ENCODE data around the gene CDK3.
"Not testable (repeated sequence)": the region's sequence is repeated elsewhere in the genome, so short reads cannot be mapped to it uniquely, and the experiment has no call there.

CDK3 gene

DNA sequence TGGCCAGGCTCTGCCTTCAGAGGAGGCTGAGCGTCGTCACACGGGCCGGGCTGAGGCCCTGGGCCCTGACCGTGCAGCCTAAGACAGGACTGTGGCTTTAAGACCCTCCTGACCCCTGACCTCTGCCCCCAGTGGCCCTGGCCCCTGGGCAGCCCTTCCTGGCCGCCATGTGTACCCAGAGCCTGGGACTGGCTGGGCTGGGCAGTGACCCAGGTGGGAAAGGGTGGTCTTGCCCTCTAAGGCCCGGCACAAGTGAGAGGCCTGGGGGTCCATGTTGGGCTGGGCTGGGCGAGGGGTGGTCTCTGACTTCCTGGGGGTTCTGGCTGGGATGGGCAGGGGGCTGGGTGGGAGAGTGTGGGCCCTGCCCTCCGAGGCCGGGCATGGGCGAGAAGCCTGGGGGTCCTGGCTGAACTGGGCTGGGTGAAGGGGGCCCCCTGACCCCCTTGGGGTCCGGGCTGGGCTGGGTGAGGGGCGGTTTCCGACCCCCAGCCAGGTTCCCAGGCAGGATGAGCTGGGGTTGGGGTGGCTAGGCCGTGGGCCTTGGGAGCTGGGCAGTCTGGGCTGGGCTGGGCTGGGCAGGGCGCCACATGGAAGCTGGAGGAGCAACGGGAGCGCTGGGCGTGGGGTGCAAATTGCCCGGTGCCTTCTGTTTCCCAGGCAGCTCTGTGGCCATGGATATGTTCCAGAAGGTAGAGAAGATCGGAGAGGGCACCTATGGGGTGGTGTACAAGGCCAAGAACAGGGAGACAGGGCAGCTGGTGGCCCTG, at the start of gene CDK3:
TSS of gene CDK3 (plus strand) at position 101 of the 767 bp plus-strand sequence. CDS start at position 672, 571 bp downstream.
- no peak for DNase-seq

DNA sequence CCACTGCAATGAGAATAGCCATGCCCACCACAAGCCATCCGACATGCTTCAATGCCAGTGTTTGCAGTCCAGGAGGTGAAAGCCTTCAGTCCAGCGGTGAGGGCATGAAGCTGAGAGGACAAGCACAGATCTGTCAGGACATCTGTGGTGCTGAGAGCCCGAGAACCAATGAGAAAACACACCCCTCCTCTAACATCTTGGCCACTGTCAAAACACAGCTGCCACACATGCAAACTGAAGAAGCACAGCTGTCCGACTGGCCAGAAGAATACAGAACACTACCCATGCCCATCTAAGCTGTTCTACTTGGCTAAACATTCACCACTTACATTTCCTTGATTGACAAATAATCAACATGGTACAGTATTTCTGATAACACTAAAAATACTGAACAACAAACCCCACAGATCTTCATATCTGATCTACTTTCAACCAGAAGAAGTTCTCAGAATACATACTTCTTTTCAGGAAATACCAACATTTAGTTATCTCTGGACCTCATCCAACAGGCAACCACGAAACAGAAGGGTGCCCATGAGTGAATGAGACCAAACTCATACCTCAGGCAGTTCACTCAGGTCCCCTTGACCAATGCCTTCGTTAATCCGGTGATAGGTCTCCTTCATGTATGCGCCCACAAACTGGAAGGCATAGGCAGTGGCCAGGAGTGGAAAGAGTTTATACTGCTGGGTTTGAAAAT, 49.6 kb upstream of the CDK3 start:
- peak; percentile 66 for DNase-seq

DNA sequence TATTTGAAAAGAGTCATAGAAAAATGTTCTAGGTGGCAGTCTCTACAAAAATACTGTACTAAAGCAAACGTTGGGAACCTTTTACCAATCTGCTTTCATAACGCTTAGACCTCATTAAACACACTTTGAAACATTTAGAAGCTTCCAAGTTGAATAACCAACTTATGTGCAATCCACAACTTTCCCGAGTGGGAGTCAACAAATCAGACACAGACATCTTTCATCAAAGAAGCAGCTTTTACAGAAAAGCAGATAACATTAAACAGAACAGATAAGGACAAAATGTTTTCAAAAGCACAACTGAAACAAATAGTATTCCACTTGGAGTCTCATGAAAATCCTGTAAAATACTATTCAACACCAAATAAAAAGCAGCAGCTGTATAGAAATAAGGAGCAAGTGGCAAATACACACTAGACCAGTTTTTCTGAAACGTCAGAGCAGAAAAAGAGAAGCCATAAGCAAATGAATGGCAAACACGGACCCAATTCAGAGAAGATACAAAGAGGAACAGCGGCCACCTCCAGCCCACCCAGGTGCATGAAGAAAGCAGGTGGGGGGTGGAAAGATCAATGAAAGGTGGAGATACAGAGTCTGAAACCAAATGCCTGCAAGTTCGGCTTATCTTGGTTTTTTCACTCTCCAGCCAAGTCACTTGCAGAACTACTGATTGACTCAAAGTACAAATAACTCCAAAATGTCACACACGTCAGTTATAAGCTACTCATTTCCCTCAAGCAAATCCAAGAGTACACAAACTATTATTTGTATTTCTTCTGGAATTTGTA, 41.4 kb upstream of the CDK3 start:
- DNase-seq = no peak

DNA sequence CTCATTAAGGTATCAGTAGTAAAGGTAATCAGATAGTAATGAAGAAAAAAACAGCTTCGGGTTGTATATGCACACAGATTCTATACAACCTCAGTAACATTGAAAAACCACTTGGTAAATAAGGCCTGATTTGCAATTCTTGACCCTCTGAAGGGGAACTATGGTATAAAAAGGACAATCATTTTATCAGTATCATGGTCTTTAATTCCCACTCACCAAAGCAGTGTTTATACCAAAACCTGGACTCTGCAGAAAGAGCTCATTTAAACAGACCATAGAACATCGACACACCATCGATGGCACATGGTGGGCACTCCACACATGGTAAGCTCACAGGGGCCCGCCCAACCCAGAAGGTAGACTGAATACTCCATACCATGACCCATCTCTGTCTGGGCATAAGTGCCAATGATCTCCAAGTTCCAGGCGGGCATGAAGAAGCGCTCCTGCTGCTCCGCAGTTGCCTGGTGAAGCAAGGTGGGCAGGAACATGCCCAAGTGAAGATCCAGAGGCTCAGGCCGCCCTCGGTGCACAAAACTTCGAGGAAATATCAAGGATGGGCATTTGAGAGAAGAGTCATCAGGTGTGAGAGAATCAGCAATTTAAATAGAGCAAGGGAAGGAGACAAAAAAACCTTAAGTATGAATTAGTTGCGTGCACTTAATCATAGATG, 40.7 kb upstream of the CDK3 start:
- DNase-seq = no peak

DNA sequence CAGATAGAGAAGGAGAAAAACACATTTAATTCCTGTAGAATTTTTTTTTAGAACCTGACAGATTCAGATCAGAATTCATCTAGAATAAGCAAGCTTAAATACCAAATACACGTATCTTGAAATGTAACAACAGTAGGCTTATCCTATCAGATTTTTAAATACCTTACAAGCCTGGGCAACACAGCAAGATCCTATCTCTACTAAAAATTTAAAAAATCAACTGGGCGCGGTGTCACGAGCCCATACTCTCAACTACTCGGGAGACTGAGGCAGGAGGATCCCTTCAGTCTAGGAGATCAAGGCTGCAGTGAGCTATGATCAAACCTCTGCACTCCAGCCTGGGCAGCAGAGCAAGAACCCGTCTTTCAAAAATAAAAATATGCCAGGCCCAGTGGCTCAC, 35.2 kb upstream of the CDK3 start:
- no peak for DNase-seq

GRCh38 chr17:75969044-75969443, 31.6 kb upstream of the CDK3 start:
- not testable (repeated sequence) for DNase-seq

DNA sequence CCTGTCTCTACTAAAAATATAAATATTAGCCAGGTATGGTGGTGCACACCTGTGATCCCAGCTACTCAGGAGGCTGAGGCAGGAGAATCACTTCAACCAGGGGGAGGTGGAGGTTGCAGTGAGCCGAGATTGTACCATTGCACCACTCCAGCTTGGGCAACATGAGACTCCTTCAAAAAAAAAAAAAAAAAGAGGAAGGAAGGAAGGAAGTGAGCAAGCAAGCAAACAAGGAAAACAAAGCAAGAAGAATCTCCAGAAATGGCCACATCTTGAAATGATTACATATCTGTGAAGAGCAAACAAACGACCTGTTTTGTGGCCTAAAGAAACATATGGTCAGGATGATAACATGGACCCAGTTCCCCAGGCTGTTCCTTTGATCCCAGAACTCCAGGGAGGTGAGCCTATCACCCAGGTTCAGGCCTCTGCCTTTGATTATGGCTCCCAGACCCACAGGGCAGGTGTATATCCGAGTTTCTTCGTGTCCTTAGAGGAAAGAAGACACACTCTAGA, 30.6 kb upstream of the CDK3 start:
- no peak for DNase-seq

GRCh38 chr17:75970626-75971025, 30.0 kb upstream of the CDK3 start:
- DNase-seq = no peak

- not testable (repeated sequence) for DNase-seq
Measured at GRCh38 chr17:75975187-75975586, 25.5 kb upstream of the CDK3 start.

DNA sequence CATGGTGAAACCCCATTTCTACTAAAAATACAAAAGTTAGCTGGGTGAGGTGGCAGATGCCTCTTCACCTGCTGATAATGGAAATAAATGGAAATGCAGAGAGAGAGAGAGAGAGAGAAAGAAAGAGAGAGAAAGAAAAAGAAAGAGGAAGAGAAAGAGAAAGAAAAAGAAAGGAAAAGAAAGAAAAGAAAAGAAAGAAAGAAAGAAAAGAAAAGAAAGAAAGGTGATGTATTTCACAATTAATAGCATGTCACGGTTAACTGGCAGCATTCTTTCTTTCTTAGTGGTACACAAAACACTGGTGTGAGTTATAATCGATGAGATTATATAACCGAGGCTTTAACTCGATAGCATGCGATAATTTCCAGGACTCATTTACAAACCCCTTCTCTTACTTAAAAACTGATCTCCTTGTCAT, 24.9 kb upstream of the CDK3 start:
- DNase-seq = no peak

DNA sequence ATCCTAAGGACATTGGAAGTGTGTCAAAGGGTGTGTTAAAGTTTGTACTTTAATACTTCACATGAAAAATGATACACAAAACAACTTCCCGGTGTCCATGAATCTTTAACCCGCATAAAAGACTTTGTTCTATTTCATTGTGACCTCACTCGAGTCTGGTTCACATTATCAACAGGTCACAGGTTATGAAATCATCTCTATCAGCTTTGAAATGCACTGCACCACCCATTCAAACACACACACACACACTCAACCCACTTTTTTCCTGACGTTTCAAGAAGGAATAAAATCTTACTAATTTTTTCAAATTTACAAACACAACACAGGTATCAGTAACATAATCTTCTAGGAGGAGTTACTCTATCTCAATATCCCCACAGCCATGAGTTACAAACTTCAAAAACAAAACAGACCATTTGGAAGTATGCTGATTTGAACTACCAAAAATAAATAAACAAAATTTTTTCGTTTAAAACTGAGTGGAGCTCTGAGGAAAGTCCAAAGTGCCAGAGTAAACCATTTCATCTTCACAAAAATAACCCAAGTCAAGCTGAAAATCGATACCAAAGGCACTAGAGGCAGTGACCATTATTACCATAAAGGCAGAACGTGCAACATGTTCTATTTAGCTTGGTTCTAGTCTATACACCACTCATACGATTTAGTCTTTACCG, 24.3 kb upstream of the CDK3 start:
- DNase-seq = no peak

DNA sequence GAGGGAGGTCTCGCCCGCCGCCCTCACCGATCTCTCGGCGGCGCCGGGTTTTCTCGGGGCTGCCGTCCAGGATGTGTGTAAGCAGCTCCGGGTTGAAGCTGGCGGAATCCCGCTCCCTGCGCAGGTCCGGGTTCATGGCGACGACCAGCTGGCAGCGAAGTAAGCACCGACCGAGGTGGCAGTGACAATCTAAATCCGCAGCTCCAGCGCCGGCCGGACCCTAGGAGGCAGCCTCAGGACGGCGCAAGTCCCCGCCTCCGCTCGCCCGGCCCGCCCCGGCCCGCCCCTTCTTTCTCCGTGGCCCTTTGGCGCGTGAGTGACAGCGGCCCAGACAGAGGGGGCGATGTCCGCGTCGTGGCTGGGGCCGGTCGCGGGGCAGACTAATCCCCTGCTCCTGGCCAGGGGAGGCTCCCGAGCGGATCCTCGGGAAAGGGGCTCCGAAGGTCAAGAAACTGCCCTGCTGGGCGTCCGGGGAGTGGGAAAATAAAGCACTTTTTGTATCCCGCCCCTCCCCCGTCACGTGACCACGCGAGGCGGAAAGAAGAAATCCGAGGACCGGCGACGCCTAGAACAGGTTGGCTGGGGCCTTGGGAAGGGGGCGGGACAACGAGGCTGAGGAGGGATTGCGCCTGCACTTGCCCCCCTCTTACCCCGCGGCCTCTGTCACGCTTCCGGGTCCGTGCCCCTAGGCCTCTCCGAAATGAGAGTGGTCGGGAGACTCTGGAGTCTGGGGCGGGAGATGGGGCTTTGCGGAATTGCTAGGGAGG, 21.5 kb upstream of the CDK3 start, which contains the start of the genes ACOX1 and TEN1:
TSS of gene ACOX1 (minus strand) at position 229 of the 767 bp plus-strand sequence. CDS start at position 136, 93 bp downstream.
TSS of gene TEN1 (plus strand) at position 303 of the 767 bp plus-strand sequence. CDS start 6,953 bp downstream, outside the sequence.
- peak; percentile 99 for DNase-seq

DNA sequence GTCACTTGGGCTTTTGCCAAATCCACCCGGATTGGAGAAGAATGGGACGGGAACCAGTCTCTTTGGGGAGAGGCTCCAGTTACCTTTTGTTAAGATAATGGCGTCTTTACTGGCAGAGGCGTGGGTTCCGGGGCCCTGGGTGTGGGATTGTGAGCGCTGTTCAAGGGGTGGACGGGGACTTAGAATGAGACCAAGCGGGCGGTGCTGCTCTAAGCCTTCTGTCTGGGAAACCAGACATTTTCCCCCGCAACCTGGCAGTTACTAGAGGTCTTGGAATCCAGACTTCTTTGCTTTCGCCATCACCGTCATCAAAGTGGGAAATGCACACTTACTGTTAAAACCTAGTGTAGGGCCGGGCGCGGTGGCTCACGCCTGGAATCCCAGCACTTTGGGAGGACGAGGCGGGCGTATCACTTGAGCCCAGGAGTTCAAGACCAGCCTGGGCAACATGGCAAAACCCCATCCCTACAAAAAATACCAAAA, 20.9 kb upstream of the CDK3 start:
- DNase-seq = no peak

- DNase-seq = no peak
Measured at GRCh38 chr17:75980188-75981018, 20.3 kb upstream of the CDK3 start.

GRCh38 chr17:75981019-75981615, 19.5 kb upstream of the CDK3 start:
- DNase-seq = no peak

- DNase-seq = no peak
Measured at GRCh38 chr17:75983501-75984181, 17.0 kb upstream of the CDK3 start.

- no peak for DNase-seq
Measured at GRCh38 chr17:75985986-75986385, 14.7 kb upstream of the CDK3 start.

GRCh38 chr17:75987041-75987440, 13.6 kb upstream of the CDK3 start:
- no peak for DNase-seq

- no peak for DNase-seq
Measured at GRCh38 chr17:75991396-75991795, 9.3 kb upstream of the CDK3 start.

Measured in right hindlimb (tissue), 1 donor.